ENCODE data around the gene VAC14.

Gene VAC14

DNA sequence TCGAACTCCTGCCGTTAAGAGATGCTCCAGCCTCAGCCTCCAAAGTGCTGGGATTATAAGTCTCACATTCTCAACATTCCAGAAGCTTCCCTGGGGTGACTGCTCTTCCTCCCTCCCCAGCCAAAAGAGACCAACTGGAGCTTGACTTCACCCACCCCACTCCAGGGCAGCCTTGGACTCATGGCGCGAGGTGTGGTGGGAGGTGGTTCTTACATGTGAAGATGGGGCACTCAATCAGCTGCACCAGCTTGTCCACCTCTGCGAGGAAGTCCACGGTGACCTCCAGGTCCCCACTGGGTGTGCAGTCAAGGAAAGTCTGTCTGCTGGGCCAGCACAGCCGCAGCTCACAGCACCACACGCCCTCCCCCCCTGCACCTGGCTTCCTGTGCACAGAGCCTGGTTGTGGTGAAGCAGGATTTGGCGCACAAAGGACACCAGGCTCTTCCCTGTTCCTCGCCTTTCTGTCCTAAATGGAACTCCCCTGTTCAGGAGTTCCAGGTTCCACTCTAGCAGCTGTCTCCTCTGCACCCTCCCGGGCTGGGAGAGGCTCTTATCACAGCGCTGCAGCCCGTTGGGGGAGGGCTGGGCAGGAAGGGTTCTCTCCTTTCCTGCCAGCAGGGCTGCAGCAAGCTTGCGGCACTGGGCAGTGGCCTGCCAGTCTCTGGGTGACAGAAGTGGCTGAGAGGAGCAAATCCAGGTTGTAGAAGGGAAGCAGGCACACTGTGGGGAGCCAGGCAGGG, 105.5 kb downstream of the VAC14 start:
- no peaks in the 10 kb centered on the region for H3K9me3 ChIP-seq (ENCODE audit: control insufficient read depth, insufficient read depth, low read length)
- H3K36me3 ChIP-seq (ENCODE audit: control insufficient read depth, insufficient read depth, low read length): no peaks in the 10 kb centered on the region
- peak overlapping the region; percentile 23 for H3K27ac ChIP-seq (ENCODE audit: low read depth, low read length)
- no peak overlapping the region for H3K9ac ChIP-seq (ENCODE audit: low read depth, low read length)
- no peaks in the 10 kb centered on the region for H3K27me3 ChIP-seq (ENCODE audit: control insufficient read depth, insufficient read depth, low read length)
- peaks cover 28% of the 10 kb centered on the region for H3K4me1 ChIP-seq (ENCODE audit: control insufficient read depth, insufficient read depth, low read length)
- H3K4me3 ChIP-seq (ENCODE audit: low read depth, low read length): no peak overlapping the region

DNA sequence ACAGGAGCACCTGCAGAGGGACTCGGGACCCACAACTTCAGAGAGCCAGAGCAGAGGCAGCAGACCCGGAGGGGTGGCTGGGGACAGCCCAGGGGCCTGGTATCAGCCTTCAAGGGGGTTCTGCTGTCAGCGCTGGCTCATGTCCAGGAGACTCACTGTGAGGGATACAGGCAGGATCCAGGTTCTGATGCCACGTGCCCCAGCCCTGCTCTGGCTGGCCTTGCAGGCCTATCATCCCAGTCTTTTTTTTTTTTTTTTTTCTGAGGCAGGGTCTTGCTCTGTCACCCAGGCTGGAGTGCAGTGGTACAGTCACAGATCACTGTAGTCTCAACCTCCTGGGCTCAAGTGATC, 106.1 kb downstream of the VAC14 start:
- peak overlapping the region; percentile 79 for H3K27ac ChIP-seq (ENCODE audit: low read depth, low read length)
- H3K4me1 ChIP-seq (ENCODE audit: control insufficient read depth, insufficient read depth, low read length): peaks cover 28% of the 10 kb centered on the region

DNA sequence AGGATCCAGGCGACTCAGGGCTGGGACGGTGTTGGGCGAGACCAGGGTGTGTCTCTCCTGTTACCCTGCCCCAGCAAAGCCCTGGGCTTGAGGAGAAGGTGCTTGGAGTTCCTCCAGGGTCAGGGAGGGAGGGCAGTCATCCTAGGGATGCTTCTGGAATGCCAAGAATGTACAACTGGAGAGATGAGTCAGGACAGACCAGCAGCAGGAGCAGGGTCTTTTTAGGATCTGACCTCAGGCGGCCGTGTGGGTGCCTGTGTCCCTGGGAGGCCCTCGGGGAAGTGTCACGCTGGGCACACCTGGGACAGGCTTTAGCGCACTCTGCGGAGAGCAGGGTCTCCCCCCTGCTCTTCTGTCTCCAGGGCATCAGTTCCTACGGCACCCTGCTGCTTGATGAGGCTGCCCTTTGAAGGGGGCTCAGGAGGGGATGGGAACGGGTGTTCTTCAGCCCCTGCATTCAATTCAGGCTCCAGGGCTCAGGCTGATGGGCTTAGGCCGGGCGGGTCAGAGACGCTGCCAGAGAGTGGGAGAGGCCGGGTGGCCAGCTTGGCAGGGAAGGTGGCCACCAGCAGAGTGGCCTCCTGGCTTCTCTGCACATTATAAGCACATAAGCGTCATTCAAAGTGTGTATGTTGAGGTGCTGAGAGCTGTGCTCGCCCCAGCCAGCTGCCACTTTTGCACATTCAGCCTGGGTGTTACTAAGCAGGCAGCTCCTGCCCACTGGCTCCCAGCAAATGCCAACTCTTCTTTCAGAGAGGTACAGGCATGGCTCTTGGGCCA, 106.7 kb downstream of the VAC14 start:
- Histone ChIP-seq H3K4me1 (ENCODE audit: control insufficient read depth, insufficient read depth, low read length) (peaks cover 28% of the 10 kb centered on the region), H3K9me3 (ENCODE audit: control insufficient read depth, insufficient read depth, low read length) (no peaks in the 10 kb centered on the region), H3K36me3 (ENCODE audit: control insufficient read depth, insufficient read depth, low read length) (no peaks in the 10 kb centered on the region), H3K27me3 (ENCODE audit: control insufficient read depth, insufficient read depth, low read length) (no peaks in the 10 kb centered on the region), H3K27ac (ENCODE audit: low read depth, low read length) (peak overlapping the region; percentile 79), H3K9ac (ENCODE audit: low read depth, low read length) (no peak overlapping the region), H3K4me3 (ENCODE audit: low read depth, low read length) (no peak overlapping the region)

More for the DNA sequence above, 106.1 kb downstream of the VAC14 start:
- Histone ChIP-seq H3K36me3 (ENCODE audit: control insufficient read depth, insufficient read depth, low read length) (no peaks in the 10 kb centered on the region), H3K4me3 (ENCODE audit: low read depth, low read length) (no peak overlapping the region), H3K9me3 (ENCODE audit: control insufficient read depth, insufficient read depth, low read length) (no peaks in the 10 kb centered on the region), H3K27me3 (ENCODE audit: control insufficient read depth, insufficient read depth, low read length) (no peaks in the 10 kb centered on the region), H3K9ac (ENCODE audit: low read depth, low read length) (no peak overlapping the region)

DNA sequence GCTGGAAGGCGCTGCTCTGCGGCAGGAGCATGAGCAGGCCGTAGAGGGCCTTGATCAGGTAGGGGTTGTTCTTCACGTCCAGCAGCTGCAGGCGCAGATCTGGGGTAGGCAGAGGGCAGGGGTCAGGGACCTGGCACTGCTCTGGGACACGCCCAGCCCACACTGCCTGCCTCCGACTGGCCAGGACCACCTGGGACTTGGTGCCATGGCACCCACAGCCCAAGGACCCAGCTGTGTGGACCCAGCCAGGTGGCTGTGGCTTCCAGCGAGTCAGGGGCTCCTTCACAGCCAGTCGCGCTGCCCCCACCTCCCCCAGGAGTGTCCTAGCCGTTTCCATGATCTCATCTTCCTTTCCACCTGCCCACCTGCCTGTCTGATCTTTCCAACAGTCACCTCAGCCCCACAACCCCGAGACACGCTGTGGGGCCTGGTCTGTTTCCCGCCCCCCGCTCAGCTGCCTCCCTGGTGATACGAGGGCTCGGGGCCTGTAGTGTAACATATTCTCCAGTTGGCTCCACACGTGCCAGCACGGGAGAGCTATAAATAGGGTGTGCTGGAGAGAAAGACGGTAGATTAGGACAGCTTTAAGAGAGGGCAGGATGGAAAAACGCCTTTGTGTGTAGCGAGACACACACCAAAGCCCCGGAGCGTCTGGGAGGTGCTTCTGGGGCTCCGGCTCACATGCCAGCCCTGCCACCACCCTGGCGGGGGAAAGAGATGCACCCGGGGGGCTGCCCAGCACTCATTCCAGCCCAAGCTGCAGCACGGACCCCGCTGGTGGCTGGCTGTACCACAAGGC, 107.9 kb downstream of the VAC14 start:
- no peak overlapping the region for H3K9ac ChIP-seq (ENCODE audit: low read depth, low read length)
- H3K27me3 ChIP-seq (ENCODE audit: control insufficient read depth, insufficient read depth, low read length): no peaks in the 10 kb centered on the region
- H3K36me3 ChIP-seq (ENCODE audit: control insufficient read depth, insufficient read depth, low read length): 0 out of 2 replicates have a peak, but pooled peaks cover 2% of the 10 kb centered on the region
- peaks cover 34% of the 10 kb centered on the region for H3K4me1 ChIP-seq (ENCODE audit: control insufficient read depth, insufficient read depth, low read length)
- no peak overlapping the region for H3K4me3 ChIP-seq (ENCODE audit: low read depth, low read length)
- H3K9me3 ChIP-seq (ENCODE audit: control insufficient read depth, insufficient read depth, low read length): no peaks in the 10 kb centered on the region
- H3K27ac ChIP-seq (ENCODE audit: low read depth, low read length): peak overlapping the region; percentile 79

DNA sequence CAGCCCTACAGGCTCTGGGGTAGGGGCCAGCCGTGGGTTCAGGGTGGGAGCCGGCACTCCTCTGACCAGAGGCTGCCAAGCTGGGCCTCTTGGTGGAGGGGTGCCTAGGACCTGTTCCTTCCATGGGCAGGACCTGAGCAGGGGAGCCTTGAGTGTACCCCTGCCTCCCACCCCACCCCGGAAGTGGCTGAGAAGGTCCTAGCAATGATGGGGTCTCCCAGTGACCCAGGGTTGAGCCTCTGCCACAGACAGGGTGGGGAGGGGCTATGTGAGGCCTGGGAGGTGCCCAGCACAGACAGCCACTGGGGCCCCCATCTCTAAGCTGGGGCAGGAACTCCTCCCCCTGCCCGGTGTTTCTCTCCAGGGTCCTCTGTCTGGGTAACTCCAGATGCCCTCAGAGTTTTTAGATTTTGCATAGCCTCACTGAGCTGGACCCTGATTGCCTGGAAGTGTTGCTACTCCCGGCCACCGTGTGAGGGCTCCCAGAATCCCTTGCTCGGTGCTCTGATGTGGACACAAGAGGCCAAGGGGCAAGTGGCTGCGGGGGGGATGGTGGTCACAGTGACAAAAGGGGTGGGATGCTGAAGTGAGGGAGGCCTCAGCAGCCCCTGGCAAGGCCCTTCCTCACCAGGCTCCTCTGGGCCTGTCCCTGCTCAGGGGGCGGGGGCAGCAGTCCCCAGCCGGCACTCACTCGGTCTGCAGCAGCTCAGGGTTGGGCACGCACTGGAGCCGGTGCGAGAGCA, 108.7 kb downstream of the VAC14 start:
- H3K36me3 ChIP-seq (ENCODE audit: control insufficient read depth, insufficient read depth, low read length): 0 out of 2 replicates have a peak, but pooled peaks cover 2% of the 10 kb centered on the region
- H3K27me3 ChIP-seq (ENCODE audit: control insufficient read depth, insufficient read depth, low read length): no peaks in the 10 kb centered on the region
- no peak overlapping the region for H3K9ac ChIP-seq (ENCODE audit: low read depth, low read length)
- no peak overlapping the region for H3K4me3 ChIP-seq (ENCODE audit: low read depth, low read length)
- H3K9me3 ChIP-seq (ENCODE audit: control insufficient read depth, insufficient read depth, low read length): no peaks in the 10 kb centered on the region
- peaks cover 34% of the 10 kb centered on the region for H3K4me1 ChIP-seq (ENCODE audit: control insufficient read depth, insufficient read depth, low read length)
- H3K27ac ChIP-seq (ENCODE audit: low read depth, low read length): peak overlapping the region; percentile 9

DNA sequence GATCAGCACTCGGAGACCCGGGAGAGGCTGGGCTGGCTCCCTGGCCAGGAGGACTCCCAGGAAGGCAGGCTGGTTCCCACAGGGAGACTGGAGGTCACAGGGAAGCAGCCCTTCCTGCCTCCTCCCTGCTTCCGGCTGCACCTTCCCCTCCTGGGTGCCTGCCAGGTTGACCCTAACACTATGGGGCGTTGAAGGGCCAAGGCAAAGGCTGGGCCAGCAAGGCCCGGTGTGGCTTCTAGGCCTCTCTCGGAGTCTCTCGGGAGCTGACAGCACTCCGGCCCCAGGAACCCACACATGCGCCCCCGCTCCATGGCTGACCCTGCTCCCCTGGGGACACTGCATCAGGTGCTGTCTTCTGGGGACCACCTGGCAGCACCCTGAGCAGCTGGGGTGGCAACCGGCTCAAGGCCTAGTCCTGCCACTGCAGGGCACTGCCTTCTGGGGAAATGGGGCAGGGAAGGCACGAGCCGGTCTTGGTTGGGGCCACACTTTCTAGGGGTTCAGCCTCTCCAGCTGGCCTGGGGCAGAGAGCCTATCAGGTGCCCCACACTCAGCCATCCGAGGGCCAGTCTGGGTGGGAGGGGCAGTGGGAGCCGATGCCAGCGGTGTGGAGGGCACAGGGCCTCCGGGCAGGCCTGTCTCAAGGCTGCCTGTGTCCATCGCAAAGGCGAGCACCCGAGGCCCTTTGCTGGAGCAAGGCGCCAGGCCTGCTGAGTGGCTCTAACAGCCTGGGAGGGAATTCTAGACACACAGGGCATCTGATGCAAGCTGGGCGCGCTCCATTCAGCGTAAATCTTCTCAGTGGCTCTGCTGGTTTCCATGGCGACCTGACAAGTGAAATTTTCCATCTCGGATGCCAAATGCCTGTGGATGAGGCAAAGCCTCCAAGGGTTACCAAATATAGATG, 109.5 kb downstream of the VAC14 start:
- Histone ChIP-seq H3K4me3 (ENCODE audit: low read depth, low read length) (no peak overlapping the region), H3K27me3 (ENCODE audit: control insufficient read depth, insufficient read depth, low read length) (no peaks in the 10 kb centered on the region), H3K36me3 (ENCODE audit: control insufficient read depth, insufficient read depth, low read length) (0 out of 2 replicates have a peak, but pooled peaks cover 2% of the 10 kb centered on the region), H3K27ac (ENCODE audit: low read depth, low read length) (no peak overlapping the region), H3K4me1 (ENCODE audit: control insufficient read depth, insufficient read depth, low read length) (peaks cover 39% of the 10 kb centered on the region), H3K9me3 (ENCODE audit: control insufficient read depth, insufficient read depth, low read length) (no peaks in the 10 kb centered on the region), H3K9ac (ENCODE audit: low read depth, low read length) (no peak overlapping the region)

DNA sequence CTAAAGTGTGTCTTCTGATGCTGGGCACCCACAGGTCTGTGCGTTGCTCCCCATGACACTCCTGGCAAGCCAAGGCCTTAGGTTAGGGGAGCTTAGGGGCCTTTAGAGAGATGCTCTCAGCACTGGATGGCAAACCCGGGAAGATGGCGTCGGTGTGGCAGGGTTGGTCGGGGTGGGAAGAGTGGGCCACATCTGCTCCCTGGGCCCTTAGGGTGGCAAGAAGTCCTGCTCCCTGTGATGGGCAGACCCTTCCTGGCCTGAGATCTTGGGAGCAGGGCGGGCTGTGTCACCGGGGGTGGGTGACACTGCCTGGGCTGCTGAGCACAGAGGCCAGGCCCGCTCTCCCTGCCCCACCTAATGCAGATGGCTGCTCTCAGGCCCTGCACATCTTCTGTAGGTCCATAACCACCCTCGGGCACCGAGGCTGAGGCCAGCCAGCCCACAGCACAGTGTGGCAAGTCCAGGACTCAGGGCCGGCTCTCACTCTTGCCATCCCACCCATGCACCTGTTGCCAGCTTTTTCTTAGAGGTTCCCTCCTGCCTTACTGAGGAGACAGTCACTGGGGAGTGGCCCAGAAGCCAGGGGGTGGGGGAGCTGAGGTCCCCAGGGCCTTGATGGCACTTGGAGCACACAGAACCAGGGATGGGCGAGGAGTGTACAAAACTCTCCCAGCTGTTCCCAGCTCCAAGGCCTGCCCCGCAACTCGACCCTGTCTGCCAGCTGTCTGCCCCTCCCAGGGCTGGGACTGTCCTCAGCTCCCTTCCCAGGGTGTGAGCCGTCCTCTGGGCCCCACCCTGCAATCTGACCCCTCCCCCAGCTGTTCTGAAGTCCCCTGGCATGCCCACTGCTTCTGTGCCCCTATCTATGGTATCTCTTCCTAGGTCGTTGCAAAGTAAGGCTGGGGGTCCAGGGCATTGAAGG, 110.7 kb downstream of the VAC14 start:
- Histone ChIP-seq H3K4me1 (ENCODE audit: control insufficient read depth, insufficient read depth, low read length) (peaks cover 33% of the 10 kb centered on the region), H3K9ac (ENCODE audit: low read depth, low read length) (no peak overlapping the region), H3K9me3 (ENCODE audit: control insufficient read depth, insufficient read depth, low read length) (no peaks in the 10 kb centered on the region), H3K4me3 (ENCODE audit: low read depth, low read length) (no peak overlapping the region), H3K27ac (ENCODE audit: low read depth, low read length) (no peak overlapping the region), H3K27me3 (ENCODE audit: control insufficient read depth, insufficient read depth, low read length) (no peaks in the 10 kb centered on the region), H3K36me3 (ENCODE audit: control insufficient read depth, insufficient read depth, low read length) (0 out of 2 replicates have a peak, but pooled peaks cover 2% of the 10 kb centered on the region)

DNA sequence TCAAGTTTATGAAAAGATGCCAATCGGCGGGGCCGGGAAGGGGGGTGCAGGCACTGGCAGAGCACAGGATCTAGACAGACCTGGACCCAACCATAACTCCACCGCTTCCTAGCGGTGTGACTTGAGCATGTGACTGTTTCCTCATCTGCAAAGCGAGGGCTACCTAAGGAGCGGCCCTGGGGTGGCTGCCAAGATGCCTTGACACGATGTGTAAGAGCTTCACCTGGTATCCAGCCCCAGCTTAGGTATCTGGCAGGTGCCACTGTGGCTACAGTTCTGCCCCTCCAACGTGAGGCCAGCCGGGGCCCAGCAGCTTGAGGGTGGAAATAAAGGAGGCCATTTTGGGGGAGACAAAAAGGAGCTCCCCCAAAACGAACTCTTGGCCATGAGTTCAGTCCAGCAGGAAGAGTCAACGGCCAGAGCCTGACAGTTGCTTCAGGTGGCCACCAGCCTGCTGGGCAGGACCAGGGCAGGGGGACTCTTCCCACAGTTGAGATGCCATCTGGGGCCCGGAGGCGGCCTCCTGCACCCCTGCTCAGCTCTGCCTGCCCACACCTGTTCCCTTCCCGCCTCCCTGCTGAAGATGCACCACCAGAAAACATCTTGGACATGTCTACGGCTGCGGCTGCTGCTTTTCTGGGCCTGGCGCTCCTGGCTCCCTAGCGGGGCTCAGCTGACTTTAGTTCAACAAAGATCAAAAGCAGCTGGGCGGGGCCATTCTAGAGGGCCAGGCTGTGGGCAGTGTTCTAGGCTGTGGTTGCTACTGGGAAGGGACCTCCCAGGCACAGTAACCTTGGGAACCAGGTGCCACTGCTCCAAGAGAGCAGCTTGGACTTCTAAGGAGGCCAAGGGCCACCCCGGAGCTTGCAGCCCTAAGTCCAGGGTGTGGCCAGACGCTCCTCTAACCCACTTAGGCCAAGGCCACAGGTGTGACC, 111.7 kb downstream of the VAC14 start:
- Histone ChIP-seq H3K9me3 (ENCODE audit: control insufficient read depth, insufficient read depth, low read length) (no peaks in the 10 kb centered on the region), H3K4me3 (ENCODE audit: low read depth, low read length) (no peak overlapping the region), H3K4me1 (ENCODE audit: control insufficient read depth, insufficient read depth, low read length) (peaks cover 28% of the 10 kb centered on the region), H3K9ac (ENCODE audit: low read depth, low read length) (no peak overlapping the region), H3K27ac (ENCODE audit: low read depth, low read length) (no peak overlapping the region), H3K36me3 (ENCODE audit: control insufficient read depth, insufficient read depth, low read length) (0 out of 2 replicates have a peak, but pooled peaks cover 2% of the 10 kb centered on the region), H3K27me3 (ENCODE audit: control insufficient read depth, insufficient read depth, low read length) (peaks cover 4% of the 10 kb centered on the region; the same call in 1 of the 2 replicates)

Measured in HUES48 (cell line).